Activated CD8-positive, alpha-beta memory T cell treated with anti-CD3 and anti-CD28 coated beads, Interleukin-2, amount 50 U/mL, for 1 hour (primary cell): ENCODE data around the gene KIF4B.
"Not testable (repeated sequence)": the region's sequence is repeated elsewhere in the genome, so short reads cannot be mapped to it uniquely, and the experiment has no call there.

Source experiments
- DNase-seq: peaks from one replicate; pipeline ENCODE4 v3.0.0-alpha.2; 2020; ENCODE audit errors: extremely low read depth

The KIF4B gene, protein sequence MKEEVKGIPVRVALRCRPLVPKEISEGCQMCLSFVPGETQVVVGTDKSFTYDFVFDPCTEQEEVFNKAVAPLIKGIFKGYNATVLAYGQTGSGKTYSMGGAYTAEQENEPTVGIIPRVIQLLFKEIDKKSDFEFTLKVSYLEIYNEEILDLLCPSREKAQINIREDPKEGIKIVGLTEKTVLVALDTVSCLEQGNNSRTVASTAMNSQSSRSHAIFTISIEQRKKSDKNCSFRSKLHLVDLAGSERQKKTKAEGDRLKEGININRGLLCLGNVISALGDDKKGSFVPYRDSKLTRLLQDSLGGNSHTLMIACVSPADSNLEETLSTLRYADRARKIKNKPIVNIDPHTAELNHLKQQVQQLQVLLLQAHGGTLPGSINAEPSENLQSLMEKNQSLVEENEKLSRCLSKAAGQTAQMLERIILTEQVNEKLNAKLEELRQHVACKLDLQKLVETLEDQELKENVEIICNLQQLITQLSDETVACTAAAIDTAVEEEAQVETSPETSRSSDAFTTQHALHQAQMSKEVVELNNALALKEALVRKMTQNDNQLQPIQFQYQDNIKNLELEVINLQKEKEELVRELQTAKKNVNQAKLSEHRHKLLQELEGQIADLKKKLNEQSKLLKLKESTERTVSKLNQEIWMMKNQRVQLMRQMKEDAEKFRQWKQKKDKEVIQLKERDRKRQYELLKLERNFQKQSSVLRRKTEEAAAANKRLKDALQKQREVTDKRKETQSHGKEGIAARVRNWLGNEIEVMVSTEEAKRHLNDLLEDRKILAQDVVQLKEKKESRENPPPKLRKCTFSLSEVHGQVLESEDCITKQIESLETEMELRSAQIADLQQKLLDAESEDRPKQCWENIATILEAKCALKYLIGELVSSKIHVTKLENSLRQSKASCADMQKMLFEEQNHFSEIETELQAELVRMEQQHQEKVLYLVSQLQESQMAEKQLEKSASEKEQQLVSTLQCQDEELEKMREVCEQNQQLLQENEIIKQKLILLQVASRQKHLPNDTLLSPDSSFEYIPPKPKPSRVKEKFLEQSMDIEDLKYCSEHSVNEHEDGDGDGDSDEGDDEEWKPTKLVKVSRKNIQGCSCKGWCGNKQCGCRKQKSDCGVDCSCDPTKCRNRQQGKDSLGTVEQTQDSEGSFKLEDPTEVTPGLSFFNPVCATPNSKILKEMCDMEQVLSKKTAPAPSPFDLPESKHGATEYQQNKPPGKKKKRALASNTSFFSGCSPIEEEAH

DNA sequence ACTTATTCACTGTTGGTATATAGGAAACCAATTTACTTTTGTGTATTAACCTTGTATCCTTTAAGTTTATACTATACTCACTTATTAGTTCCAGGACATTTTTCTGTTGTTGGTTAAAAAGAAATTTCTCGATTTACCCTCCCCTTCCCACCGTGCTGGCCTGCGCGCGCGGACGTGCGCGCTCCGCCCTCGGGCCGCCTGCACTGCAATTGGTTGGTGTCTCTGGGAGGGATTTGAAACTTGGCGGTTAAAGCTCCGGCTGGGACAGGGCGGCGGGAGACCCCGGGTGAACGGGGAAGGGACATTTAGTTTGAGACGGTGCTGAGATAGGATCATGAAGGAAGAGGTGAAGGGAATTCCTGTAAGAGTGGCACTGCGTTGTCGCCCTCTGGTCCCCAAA, at the start of gene KIF4B:
TSS of gene KIF4B (plus strand) at position 230 of the 400 bp plus-strand sequence. CDS start at position 335, 105 bp downstream.
- no peak for DNase-seq

DNA sequence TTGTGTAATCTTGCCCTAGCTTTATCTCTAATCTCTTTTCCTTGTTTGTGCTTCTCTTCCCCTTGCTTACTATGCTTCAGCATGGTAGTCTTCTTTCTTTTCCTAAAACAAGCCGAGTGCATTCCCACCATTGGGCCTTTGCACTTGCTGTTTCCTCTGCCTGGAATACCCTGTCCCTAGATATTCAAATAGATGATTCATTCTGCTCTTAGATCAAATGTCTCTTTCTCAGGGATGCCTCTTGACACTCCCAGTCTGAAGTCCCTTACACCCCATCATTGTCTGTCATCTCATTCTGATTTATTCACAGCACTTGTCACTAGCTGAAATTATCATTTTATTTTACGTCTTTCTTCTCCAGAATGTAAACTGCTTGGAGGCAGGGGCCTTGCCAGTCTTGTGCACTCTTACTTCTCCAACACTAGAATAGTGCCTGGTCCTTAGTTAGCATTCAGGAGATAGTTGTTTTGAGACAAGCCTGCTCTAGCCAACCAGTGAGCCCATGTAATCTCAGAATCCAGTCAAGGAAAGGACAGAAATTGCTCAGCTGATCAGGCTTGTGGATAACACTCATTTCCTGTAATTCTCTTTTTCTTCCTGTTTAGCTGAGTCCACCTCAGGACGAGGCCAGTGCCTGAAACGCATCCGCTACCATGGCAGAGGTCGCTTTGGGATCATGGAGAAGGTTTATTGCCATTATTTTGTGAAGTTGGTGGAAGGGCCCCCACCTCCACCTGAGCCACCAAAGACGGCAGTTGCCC, 47.3 kb upstream of the KIF4B start:
- no peak for DNase-seq

DNA sequence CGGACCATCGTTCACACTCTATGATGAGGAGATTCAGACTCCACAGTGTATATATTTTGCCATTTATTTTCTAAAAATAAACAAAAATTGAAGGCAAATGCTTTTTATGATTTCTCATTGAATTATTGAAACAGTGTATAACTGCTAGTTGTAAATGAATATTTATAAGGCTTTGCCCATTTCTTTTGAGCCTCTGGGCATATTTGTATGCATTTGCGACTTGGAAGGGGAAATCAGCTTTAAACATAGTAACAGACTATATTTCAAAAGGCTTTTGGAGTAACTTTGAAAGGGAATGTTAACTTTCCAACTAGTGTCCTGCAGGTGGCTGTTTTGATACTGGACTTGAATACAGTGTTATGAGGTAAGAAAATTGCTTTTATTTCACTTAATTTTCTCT, 46.7 kb upstream of the KIF4B start:
- no peak for DNase-seq

DNA sequence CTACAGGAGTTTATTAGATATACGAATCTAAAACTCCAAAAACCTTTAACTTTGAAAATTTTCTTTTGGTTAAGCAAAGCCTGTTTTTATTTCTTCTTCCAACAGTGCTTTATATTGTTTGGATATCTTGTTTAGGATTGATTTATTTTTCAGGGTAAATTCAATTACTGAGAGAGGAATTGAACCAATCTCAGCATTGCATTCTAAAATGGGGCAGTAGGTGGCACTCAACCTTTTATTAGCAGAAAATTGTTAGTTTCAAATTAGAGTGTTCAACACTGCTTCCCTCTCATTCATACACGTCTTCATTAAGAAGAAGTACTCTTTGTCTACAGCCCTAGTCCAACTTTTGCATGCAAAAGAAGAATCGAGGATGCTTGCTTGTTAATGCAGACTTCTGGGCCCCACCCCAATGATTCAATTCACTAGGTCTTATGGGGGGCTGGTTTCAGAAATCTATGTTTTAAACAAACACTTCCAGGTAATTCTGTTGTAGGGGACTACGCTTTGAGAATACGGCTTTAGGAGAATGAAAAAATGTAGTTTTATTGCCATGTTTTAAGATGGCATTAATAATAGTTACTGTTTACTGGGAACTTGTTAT, 46.0 kb upstream of the KIF4B start:
- no peak for DNase-seq

DNA sequence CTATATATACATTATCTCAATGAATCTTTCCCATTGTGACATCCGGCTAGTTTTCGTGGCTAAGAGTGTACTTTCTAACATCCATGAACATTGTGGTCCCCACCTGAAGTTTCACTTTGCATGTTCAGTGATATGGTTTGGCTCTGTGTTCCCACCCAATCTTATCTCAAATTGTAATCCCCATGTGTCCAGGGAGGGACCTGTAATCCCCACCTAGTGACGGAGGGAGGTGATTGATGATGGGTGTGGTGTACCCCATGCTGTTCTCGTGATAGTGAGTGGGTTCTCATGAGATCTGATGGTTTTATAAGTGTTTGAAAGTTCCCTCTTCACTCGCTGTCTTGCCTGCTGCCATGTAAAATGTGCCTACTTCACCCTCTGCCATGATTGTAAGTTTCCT, 44.6 kb upstream of the KIF4B start:
- no peak for DNase-seq

DNA sequence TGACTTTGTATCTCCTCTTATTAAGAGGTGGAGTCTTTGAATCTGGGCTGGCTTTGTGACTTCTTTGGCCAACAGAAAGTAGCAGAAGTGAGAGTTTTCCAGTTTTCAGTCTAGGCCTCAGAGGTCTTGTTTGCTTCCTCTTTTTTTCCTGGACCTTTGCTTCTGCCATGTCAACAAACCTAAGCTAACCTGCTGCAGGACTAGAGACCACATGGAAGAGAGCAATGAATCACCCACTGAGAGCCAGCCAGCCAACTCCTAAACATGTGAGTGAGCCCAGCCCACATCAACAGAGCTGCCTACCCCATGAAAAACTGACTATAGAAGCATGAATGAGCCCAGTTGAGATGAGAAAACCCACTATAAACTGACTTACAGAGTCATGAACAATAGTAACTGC, 42.8 kb upstream of the KIF4B start:
- no peak for DNase-seq

DNA sequence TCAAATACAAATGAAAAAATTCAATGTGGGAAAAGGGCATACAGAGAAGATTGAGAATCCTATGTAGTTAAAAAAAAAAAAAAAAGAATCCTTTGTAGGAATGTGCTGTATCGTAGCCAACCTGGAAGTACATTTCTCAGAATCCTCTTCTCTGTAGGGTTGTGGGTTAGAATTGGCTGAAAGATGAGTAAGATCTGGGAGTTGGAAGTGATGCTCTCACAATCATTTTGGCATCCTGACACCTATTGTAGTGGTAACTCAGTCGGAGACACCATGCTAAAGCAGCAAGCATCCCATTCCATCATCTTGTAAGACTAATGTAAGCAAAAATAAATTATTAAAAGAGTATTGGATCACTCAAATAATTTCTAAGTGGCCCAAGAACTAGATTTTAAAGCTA, 42.1 kb upstream of the KIF4B start:
- DNase-seq: no peak

DNA sequence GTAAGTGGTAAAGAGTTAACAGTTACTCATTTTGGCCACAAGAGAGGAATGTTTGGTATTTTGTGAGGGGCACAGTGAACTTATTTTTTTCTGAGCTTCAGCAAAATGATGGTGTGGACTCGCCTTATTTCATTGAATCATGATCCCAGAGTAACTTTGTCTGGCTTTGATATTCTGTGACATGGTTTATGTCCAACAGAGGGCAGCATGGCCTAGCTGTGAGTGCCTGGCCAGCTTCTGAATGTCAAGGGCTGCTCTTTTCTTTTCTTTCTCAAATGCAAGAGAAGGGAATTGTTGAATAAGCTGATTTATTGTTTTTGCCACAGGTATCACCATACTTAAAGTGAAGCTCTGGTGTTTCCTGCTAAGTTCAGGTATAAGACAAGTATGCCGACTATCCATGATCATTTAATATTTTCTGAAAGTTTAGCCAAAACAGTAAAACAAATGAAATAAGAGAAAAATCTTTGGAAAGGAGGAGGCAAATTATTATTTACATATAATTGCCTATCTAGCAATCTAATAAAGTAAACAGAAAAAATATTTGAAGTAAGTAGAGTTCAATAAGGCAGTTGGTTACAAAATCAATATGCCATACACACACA, 41.0 kb upstream of the KIF4B start:
- no peak for DNase-seq

DNA sequence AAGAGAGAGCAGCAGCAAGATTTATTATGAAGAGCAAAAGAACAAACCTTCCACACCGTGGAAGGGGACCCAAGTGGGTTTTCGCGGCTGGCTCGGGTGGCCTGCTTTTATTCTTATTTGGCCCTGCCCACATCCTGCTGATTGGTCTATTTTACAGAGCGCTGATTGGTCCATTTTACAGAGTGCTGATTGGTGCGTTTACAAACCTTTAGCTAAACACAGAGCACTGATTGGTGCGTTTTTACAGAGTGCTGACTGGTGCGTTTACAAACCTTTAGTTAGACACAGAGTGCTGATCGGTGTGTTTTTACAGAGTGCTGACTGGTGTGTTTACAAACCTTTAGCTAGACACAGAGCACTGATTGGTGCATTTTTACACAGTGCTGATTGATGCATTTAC, 37.5 kb upstream of the KIF4B start:
- DNase-seq: not testable (repeated sequence)

DNA sequence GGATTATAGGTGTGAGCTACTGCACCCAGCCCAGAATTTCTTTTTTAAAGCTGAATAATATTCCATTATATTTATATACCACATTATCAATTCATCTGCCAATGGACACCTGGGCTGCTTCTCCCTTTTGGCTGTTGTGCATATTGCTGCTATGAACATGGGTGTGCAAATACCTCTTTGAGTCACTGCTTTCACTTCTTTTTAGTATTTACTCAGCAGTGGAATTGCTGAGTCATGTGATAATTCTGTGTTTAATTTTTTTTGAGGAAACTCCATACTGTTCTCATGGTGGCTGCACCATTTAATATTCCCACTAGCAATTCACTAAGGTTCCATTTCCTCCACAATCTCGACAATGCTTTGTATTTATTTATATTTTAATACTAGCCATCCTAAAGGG, 36.1 kb upstream of the KIF4B start:
- no peak for DNase-seq

DNA sequence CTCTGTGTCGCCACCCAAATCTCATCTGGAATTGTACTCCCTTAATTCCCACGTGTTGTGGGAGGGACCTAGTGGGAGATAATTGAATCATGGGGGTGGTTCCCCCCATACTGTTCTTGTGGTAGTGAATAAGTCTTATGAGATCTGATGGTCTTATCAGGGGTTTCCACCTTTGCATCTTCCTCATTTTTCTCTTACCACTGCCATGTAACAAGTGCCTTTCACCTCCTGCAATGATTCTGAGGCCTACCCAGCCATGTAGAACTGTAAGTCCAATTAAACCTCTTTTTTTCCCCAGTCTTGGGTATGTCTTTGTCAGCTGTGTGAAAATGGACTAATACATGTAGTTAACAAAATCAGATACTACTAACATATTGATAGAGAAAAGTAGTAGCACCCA, 35.3 kb upstream of the KIF4B start:
- DNase-seq: not testable (repeated sequence)

DNA sequence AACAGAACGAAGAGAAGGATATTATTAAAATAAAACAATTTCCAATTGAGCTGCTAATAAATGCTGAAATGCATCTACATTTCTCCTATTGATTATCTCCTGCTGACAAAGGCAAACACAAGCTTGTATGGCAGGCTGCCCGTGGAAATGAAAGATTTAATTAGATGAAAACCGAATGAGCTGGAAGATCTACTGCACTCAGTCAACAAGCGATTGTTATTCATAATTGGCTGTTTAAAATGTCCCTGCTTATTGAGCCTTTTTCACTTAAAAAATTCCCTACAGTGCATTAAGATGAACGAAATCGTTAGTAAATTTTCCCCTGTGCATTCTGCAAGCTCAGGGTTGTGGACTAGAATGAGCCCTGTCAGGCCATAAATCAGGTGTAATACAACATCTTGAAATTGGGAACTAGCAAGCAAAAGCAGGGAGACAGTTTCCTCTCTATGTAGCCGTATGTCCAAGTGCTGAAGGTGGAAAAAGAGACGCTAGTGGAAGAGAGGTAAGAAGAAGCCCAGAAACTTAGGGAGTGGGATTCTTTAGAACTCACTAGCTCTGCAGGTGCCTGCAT, 28.5 kb upstream of the KIF4B start:
- no peak for DNase-seq

DNA sequence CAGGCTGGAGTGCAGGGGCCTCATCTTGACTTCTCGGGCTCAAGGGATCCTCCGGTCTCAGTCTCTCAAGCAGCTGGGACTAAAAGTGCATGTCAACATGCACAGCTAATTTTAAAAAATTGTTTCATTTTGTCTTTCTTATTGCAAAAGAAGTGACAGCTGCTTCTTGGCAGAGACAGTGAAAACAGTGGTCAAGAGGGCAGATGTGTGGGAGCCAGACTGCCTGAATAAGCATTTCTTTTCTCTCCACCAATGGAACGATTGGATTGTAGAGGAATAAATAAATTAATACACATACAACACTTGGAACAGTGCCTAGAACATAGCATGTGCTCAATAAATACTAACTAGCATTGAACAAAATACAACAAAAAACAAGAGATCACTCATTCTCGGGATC, 27.4 kb upstream of the KIF4B start:
- DNase-seq: no peak

DNA sequence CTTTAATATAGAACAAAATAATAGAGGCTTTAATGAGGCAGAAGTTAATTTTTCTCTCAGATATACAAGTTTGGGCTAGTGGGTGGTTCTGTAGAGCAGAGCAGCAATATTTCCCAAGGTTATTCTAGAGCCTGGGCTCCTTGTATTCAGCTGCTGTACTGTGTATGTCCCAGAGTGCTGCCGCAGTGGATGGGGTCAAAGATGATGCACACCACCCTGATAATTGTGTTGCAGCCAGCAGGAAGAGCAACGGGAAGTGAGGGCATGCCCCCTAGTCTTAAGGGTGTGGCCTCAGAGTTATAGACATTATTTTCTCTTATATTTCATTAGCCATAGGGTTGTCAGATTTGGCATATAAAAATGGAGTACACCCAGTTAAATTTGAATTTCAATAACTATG, 23.9 kb upstream of the KIF4B start:
- DNase-seq: no peak

DNA sequence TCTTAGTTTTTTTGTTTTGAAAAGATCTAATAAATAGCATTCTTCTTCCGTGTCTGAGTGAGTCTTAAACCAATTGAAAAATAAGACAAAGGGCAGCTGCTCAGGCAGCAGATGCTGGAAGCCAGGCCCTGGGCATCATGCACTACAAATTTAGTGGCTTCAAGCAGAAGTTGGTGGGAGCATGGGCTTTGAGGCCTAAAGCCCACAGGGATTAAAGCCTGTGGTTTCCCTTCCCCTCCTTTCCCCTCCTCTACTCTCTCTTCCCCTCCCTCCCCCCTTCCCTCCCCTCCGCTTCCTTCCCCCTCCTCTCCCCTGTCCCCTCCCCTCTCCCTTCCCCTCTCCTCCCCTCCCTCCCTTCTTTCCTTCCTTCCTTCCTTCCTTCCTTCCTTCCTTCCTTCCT, 20.1 kb upstream of the KIF4B start:
- DNase-seq: no peak

DNA sequence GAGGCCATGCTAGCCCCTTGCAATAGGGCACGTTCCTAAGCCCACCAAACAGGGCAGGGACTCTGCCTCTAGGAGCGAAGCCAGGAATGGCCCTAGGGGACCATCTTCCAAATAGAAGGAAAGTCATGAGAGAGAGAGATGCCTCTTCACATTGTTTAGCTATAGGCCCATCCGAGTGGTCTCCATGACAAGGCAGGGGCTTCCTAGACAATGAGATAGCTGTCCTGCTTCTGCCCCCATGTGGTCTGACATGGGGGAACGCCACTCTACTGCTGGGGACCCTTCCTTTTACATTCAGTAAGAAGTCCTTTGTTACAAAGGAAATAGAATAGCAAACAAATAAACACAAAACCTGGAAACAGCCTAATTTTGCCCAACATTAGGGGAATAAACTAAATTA, 17.9 kb upstream of the KIF4B start:
- DNase-seq: no peak

DNA sequence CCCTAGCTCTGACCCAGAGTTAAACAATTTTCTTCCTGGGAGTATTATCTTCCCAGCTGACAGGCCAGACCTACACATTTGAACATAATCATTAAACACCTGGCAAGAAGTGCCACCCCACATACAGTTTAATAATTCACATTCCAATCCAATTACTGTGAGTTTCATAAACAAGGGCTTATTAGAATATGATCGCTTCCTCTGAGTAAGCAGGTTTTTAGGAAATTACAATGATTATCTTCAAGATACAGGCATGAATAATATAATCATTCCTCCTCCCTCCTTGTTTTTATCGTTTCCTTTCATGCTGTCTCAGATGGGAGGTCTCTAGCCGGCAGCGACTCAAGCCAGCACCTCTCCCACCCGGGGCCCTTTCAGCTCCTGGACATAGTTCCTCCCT, 15.8 kb upstream of the KIF4B start:
- no peak for DNase-seq

DNA sequence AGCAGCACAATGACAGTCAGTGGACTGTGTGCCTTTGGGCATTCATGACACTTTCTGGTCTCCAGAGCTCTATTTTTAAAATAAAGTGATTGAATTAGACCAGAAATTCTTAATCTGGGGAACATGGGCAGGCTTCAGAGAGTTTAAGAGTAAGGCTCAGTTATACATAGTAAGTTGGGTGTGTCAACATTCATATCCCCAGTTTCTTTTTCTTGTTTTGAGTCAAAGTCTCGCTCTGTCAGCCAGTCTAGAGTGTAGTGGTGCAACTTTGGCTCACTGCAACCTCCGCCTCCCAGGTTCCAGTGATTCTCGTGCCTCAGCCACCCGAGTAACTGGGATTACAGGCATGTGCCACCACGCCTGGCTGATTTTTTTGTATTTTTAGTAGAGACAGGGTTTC, 13.7 kb upstream of the KIF4B start:
- DNase-seq: no peak

DNA sequence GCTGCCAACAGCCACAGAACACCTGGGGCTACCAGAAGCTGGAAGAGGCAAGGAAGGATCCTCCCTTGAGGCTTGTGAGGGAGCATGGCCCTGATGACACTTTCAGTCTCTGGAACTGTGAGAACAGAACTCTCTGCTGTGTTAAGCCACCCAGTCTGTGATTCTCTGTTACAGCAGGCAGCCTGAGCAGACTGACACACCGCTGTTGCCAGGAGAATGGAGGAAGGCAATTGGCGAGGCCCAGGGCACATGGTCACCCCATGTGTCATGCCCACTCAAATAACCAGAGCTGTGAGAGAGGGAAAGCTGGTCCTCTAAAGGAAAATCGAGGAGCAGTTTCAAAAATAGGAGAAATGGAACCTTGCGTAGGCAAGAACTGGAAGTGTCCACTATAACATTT, 12.0 kb upstream of the KIF4B start:
- no peak for DNase-seq

DNA sequence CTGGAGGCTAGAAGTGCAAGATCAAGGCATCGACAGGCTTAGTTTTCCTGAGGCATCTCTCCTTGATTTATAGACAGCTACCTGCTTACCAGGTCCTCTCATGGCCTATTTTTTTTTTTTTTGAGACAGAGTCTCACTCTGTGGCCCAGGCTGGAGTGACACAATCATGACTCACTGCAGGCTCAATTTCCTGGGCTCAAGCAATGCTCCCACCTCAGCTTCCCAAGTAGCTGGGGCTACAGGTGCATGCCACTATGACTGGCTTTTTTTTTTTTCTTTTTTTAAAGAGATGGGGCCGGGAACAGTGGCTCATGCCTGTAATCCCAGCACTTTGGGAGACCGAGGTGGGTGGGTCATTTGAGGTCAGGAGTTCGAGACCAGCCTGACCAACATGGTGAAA, 10.8 kb upstream of the KIF4B start:
- DNase-seq: not testable (repeated sequence)
